ENCODE measurements around the gene PAF1.
A peak's percentile ranks its signal among the peaks of the same experiment; 100 is the strongest.

- peak in 1 of 3 donors; percentile 4 for TF ChIP-seq CTCF (IDR thresholded peaks at IDR 0.05)
- TF ChIP-seq POLR2A (IDR thresholded peaks at IDR 0.05), result peak; percentile 94
Observed at GRCh38 chr19:39409208-39410016, 18.5 kb upstream of the PAF1 start.

All from breast epithelium (tissue), 3 donors.